ENCODE measurements around the gene CST9L.

Gene CST9L

DNA sequence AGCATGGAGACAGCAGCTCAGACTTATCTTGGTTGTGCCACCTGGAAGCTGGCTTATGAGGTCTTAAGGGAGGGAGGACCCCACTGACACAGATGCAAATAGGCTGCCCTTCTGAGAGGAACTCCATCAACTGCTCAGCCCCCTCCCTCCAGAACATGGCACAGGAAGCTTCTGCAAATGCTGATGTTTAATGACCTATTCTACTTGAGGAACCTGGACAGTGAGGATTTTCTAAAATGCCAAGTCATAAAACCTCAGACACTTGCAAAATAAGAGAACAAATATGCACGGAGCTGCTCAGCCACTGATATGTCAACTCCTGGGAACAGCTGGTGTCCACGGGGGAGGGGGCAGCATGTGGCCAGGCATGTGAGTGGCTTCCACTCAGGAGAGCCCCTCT lies 34.0 kb upstream of the CST9L start:
- Histone ChIP-seq H3K18ac (ENCODE audit: low read length) (no peak overlapping the region), H4K8ac (ENCODE audit: low read depth, low read length) (no peak overlapping the region), H3K4ac (ENCODE audit: low read length) (no peak overlapping the region), H2BK120ac (ENCODE audit: low read depth, low read length) (no peak overlapping the region), H3K9me3 (replicated peaks in 1 of 2; ENCODE audit: control insufficient read depth in 2 of 2, insufficient read depth in 1 of 2, low read depth in 1 of 2, low read length in 2 of 2) (no peaks in the 10 kb centered on the region), H3K4me1 (ENCODE audit: control insufficient read depth in 2 of 2, insufficient read depth in 1 of 2, low read depth in 1 of 2, low read length in 2 of 2) (peaks cover 0 to 1% of the 10 kb centered on the region in 2 donors), H2BK15ac (ENCODE audit: low read length) (no peak overlapping the region), H2BK12ac (ENCODE audit: low read length) (no peak overlapping the region), H3K9ac (ENCODE audit: low read depth, low read length, poor library complexity) (no peak overlapping the region), H2AFZ (ENCODE audit: low read length) (no peak overlapping the region), H3K36me3 (replicated peaks in 1 of 2; ENCODE audit: control insufficient read depth in 2 of 2, insufficient read depth in 2 of 2, low read length in 2 of 2) (no peaks in the 10 kb centered on the region), H2BK5ac (ENCODE audit: low read length) (no peak overlapping the region), H3K23ac (ENCODE audit: low read depth, low read length, poor library complexity) (no peak overlapping the region), H3K27ac (replicated peaks; ENCODE audit: low read length) (no peak overlapping the region), H3K14ac (ENCODE audit: low read length) (no peak overlapping the region), H3K79me1 (ENCODE audit: low read depth, low read length) (no peaks in the 10 kb centered on the region), H4K91ac (ENCODE audit: low read depth, low read length, poor library complexity) (no peak overlapping the region), H3K27me3 (ENCODE audit: control insufficient read depth in 3 of 3, insufficient read depth in 3 of 3, low read depth in 1 of 3, low read length in 3 of 3) (peaks cover 0 to 39% (median 0%) of the 10 kb centered on the region in 3 experiments), H3K4me3 (ENCODE audit: low read length in 2 of 2) (no peak overlapping the region), H3K4me2 (ENCODE audit: insufficient read depth, low read length, poor library complexity, severe bottlenecking) (no peak overlapping the region), H2AK5ac (ENCODE audit: low read depth, low read length) (no peak overlapping the region)
- no peak for DNase-seq (ENCODE audit: low spot score)
- no CpG with 5 or more reads among the region's 2 CpGs for WGBS, 2 donors (ENCODE audit: extremely low coverage in 2 of 2, insufficient read length in 2 of 2, insufficient replicate concordance in 1 of 2)

- Histone ChIP-seq H3K9me3 (replicated peaks in 1 of 2; ENCODE audit: control insufficient read depth in 2 of 2, insufficient read depth in 1 of 2, low read depth in 1 of 2, low read length in 2 of 2) (no peaks in the 10 kb centered on the region), H3K14ac (ENCODE audit: low read length) (no peak overlapping the region), H3K36me3 (replicated peaks in 1 of 2; ENCODE audit: control insufficient read depth in 2 of 2, insufficient read depth in 2 of 2, low read length in 2 of 2) (no peaks in the 10 kb centered on the region), H2BK120ac (ENCODE audit: low read depth, low read length) (no peak overlapping the region), H4K8ac (ENCODE audit: low read depth, low read length) (no peak overlapping the region), H3K27me3 (ENCODE audit: control insufficient read depth in 3 of 3, insufficient read depth in 3 of 3, low read depth in 1 of 3, low read length in 3 of 3) (peaks cover 0 to 35% (median 0%) of the 10 kb centered on the region in 3 experiments), H3K79me1 (ENCODE audit: low read depth, low read length) (no peaks in the 10 kb centered on the region), H3K4me2 (ENCODE audit: insufficient read depth, low read length, poor library complexity, severe bottlenecking) (no peak overlapping the region), H2AK5ac (ENCODE audit: low read depth, low read length) (no peak overlapping the region), H2BK15ac (ENCODE audit: low read length) (no peak overlapping the region), H4K91ac (ENCODE audit: low read depth, low read length, poor library complexity) (no peak overlapping the region), H3K4me1 (ENCODE audit: control insufficient read depth in 2 of 2, insufficient read depth in 1 of 2, low read depth in 1 of 2, low read length in 2 of 2) (peaks cover 0 to 1% of the 10 kb centered on the region in 2 donors), H2BK5ac (ENCODE audit: low read length) (no peak overlapping the region), H3K4ac (ENCODE audit: low read length) (no peak overlapping the region), H3K9ac (ENCODE audit: low read depth, low read length, poor library complexity) (no peak overlapping the region), H2BK12ac (ENCODE audit: low read length) (no peak overlapping the region), H3K4me3 (ENCODE audit: low read length in 2 of 2) (no peak overlapping the region), H3K18ac (ENCODE audit: low read length) (no peak overlapping the region), H2AFZ (ENCODE audit: low read length) (no peak overlapping the region), H3K27ac (replicated peaks; ENCODE audit: low read length) (no peak overlapping the region), H3K23ac (ENCODE audit: low read depth, low read length, poor library complexity) (no peak overlapping the region)
- no CpG with 5 or more reads among the region's 4 CpGs for WGBS, 2 donors (ENCODE audit: extremely low coverage in 2 of 2, insufficient read length in 2 of 2, insufficient replicate concordance in 1 of 2)
- no peak for DNase-seq (ENCODE audit: low spot score)
Measured at GRCh38 chr20:23601715-23602114, 33.4 kb upstream of the CST9L start.

DNA sequence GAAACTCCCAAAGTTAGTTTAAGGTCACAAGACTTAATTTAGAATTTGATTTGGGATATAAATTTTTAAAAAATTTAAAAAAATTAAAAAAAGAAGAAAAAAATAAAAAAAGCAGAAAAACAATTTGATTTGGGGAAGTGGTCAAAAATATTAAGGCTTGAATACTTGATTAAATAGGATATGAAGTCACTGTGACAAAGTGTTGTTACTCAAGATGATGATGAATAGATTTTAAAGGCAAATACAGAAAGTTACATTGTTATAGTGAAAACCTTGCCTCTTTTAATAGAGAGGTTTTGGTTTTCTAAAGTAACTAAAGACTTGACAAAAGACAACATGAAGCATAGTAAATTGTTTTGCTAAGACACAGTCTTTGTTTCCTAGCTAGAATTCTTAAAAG lies 30.2 kb upstream of the CST9L start:
- Histone ChIP-seq H2BK12ac (ENCODE audit: low read length) (no peak overlapping the region), H3K4me1 (ENCODE audit: control insufficient read depth in 2 of 2, insufficient read depth in 1 of 2, low read depth in 1 of 2, low read length in 2 of 2) (no peaks in the 10 kb centered on the region), H2AFZ (ENCODE audit: low read length) (no peak overlapping the region), H3K27me3 (ENCODE audit: control insufficient read depth in 3 of 3, insufficient read depth in 3 of 3, low read depth in 1 of 3, low read length in 3 of 3) (peaks cover 0 to 28% (median 0%) of the 10 kb centered on the region in 3 experiments), H4K8ac (ENCODE audit: low read depth, low read length) (no peak overlapping the region), H2BK5ac (ENCODE audit: low read length) (no peak overlapping the region), H3K14ac (ENCODE audit: low read length) (no peak overlapping the region), H3K9ac (ENCODE audit: low read depth, low read length, poor library complexity) (no peak overlapping the region), H3K9me3 (replicated peaks in 1 of 2; ENCODE audit: control insufficient read depth in 2 of 2, insufficient read depth in 1 of 2, low read depth in 1 of 2, low read length in 2 of 2) (no peaks in the 10 kb centered on the region), H3K4me3 (ENCODE audit: low read length in 2 of 2) (no peak overlapping the region), H3K23ac (ENCODE audit: low read depth, low read length, poor library complexity) (no peak overlapping the region), H3K36me3 (replicated peaks in 1 of 2; ENCODE audit: control insufficient read depth in 2 of 2, insufficient read depth in 2 of 2, low read length in 2 of 2) (no peaks in the 10 kb centered on the region), H3K79me1 (ENCODE audit: low read depth, low read length) (no peaks in the 10 kb centered on the region), H4K91ac (ENCODE audit: low read depth, low read length, poor library complexity) (no peak overlapping the region), H3K27ac (replicated peaks; ENCODE audit: low read length) (no peak overlapping the region), H2BK15ac (ENCODE audit: low read length) (no peak overlapping the region), H3K4ac (ENCODE audit: low read length) (no peak overlapping the region), H3K4me2 (ENCODE audit: insufficient read depth, low read length, poor library complexity, severe bottlenecking) (no peak overlapping the region), H3K18ac (ENCODE audit: low read length) (no peak overlapping the region), H2AK5ac (ENCODE audit: low read depth, low read length) (no peak overlapping the region), H2BK120ac (ENCODE audit: low read depth, low read length) (no peak overlapping the region)
- no peak for DNase-seq (ENCODE audit: low spot score)

DNA sequence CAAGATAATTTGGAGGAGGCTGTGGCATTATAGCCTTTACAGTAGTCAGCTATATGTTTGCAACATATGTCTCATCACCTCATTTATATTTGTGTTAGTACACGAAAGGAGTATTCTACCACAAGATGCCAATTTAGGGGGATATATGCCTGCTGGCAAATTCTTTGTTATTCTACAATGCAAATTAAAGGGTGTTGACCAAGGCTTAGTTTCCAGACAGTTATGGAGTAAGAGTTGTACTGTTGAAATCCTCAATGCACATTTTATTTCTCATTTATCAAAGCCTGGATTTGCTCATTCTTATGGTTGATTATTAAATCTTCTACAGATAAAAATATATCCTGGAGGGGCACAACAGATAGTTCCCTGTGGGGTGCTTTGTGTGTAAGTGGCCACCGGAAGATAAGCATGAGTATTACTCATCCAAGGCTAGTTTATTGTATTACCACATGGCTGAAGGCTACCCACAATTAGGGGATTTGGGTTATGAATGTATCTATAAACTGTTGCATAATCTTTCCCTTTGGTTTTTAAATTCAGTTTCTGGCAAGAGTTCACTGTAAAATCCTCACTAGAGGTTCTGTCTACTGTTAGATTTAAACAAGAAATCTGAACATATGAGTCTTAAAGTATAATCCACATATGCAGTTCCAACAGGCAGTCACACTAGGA lies 28.4 kb upstream of the CST9L start:
- Histone ChIP-seq H3K4me1 (ENCODE audit: control insufficient read depth in 2 of 2, insufficient read depth in 1 of 2, low read depth in 1 of 2, low read length in 2 of 2) (no peaks in the 10 kb centered on the region), H3K4me2 (ENCODE audit: insufficient read depth, low read length, poor library complexity, severe bottlenecking) (no peak overlapping the region), H3K18ac (ENCODE audit: low read length) (no peak overlapping the region), H3K79me1 (ENCODE audit: low read depth, low read length) (no peaks in the 10 kb centered on the region), H4K8ac (ENCODE audit: low read depth, low read length) (no peak overlapping the region), H2BK12ac (ENCODE audit: low read length) (no peak overlapping the region), H3K27ac (replicated peaks; ENCODE audit: low read length) (no peak overlapping the region), H4K91ac (ENCODE audit: low read depth, low read length, poor library complexity) (no peak overlapping the region), H2BK5ac (ENCODE audit: low read length) (no peak overlapping the region), H3K9ac (ENCODE audit: low read depth, low read length, poor library complexity) (no peak overlapping the region), H2AFZ (ENCODE audit: low read length) (no peak overlapping the region), H2AK5ac (ENCODE audit: low read depth, low read length) (no peak overlapping the region), H3K14ac (ENCODE audit: low read length) (no peak overlapping the region), H3K36me3 (replicated peaks in 1 of 2; ENCODE audit: control insufficient read depth in 2 of 2, insufficient read depth in 2 of 2, low read length in 2 of 2) (no peaks in the 10 kb centered on the region), H3K27me3 (ENCODE audit: control insufficient read depth in 3 of 3, insufficient read depth in 3 of 3, low read depth in 1 of 3, low read length in 3 of 3) (peaks cover 0 to 16% (median 0%) of the 10 kb centered on the region in 3 experiments), H3K23ac (ENCODE audit: low read depth, low read length, poor library complexity) (no peak overlapping the region), H3K4ac (ENCODE audit: low read length) (no peak overlapping the region), H3K9me3 (replicated peaks in 1 of 2; ENCODE audit: control insufficient read depth in 2 of 2, insufficient read depth in 1 of 2, low read depth in 1 of 2, low read length in 2 of 2) (no peaks in the 10 kb centered on the region), H3K4me3 (ENCODE audit: low read length in 2 of 2) (no peak overlapping the region), H2BK15ac (ENCODE audit: low read length) (no peak overlapping the region), H2BK120ac (ENCODE audit: low read depth, low read length) (no peak overlapping the region)
- no CpG with 5 or more reads among the region's 2 CpGs for WGBS, 2 donors (ENCODE audit: extremely low coverage in 2 of 2, insufficient read length in 2 of 2, insufficient replicate concordance in 1 of 2)
- DNase-seq (ENCODE audit: low spot score) = no peak
